Stimulated activated CD8-positive, alpha-beta memory T cell treated with anti-CD3 and anti-CD28 coated beads, Interleukin-15, amount 100 ng/mL, for 4 hours (primary cell): Measurements from ENCODE around the gene RC3H1.
"Not testable (repeated sequence)": the region's sequence is repeated elsewhere in the genome, so short reads cannot be mapped to it uniquely, and the experiment has no call there.

Source experiments
- DNase-seq, 2 donors: peaks; one replicate each; pipeline ENCODE4 v3.0.0-alpha.2; 2020; ENCODE audit warnings: low read depth in 2 of 2

RC3H1 gene

GRCh38 chr1:174021591-174022079, 522 bp downstream of the RC3H1 start:
- no peak for DNase-seq

GRCh38 chr1:174018565-174018964, 3.6 kb downstream of the RC3H1 start:
- no peak for DNase-seq

- no peak for DNase-seq
These were observed 4.8 kb downstream of the RC3H1 start for GRCh38 chr1:174017231-174017970.

GRCh38 chr1:174013864-174014418, 8.2 kb downstream of the RC3H1 start:
- no peak for DNase-seq

GRCh38 chr1:174008979-174009378, 13.2 kb downstream of the RC3H1 start:
- no peak for DNase-seq

- no peak for DNase-seq
These were observed 13.9 kb downstream of the RC3H1 start for GRCh38 chr1:174008269-174008668.

- DNase-seq = no peak
These were observed 14.3 kb downstream of the RC3H1 start for GRCh38 chr1:174007851-174008250.

- DNase-seq = no peak
These were observed 17.1 kb downstream of the RC3H1 start for GRCh38 chr1:174005032-174005431.

- no peak for DNase-seq
These were observed 18.3 kb downstream of the RC3H1 start for GRCh38 chr1:174003867-174004266.

GRCh38 chr1:174001573-174001972, 20.6 kb downstream of the RC3H1 start:
- DNase-seq = no peak

- DNase-seq = no peak
These were observed 21.8 kb downstream of the RC3H1 start for GRCh38 chr1:174000371-174000770.

GRCh38 chr1:173997791-173998190, 24.4 kb downstream of the RC3H1 start:
- DNase-seq = no peak

GRCh38 chr1:173996995-173997394, 25.2 kb downstream of the RC3H1 start:
- no peak for DNase-seq

- DNase-seq = no peak
These were observed 26.7 kb downstream of the RC3H1 start for GRCh38 chr1:173995475-173995874.

GRCh38 chr1:173993948-173994347, 28.2 kb downstream of the RC3H1 start:
- not testable (repeated sequence) for DNase-seq

- DNase-seq = no peak
These were observed 34.1 kb downstream of the RC3H1 start for GRCh38 chr1:173988068-173988467.

- no peak for DNase-seq
These were observed 35.2 kb downstream of the RC3H1 start for GRCh38 chr1:173986951-173987350.

GRCh38 chr1:173970252-173970651, 51.9 kb downstream of the RC3H1 start:
- no peak for DNase-seq

- DNase-seq = not testable (repeated sequence)
These were observed 56.3 kb downstream of the RC3H1 start for GRCh38 chr1:173965896-173966295.

GRCh38 chr1:173963477-173963876, 58.7 kb downstream of the RC3H1 start:
- DNase-seq = no peak

GRCh38 chr1:173960625-173961024, 61.5 kb downstream of the RC3H1 start:
- DNase-seq = no peak

- no peak for DNase-seq
These were observed 68.0 kb downstream of the RC3H1 start for GRCh38 chr1:173954179-173954578.

- no peak for DNase-seq
These were observed 73.6 kb downstream of the RC3H1 start for GRCh38 chr1:173948594-173948993.
